Stimulated activated CD8-positive, alpha-beta memory T cell treated with anti-CD3 and anti-CD28 coated beads, Interleukin-12 subunit alpha, Interleukin-12 subunit beta, amount 100 ng/mL, for 4 hours (primary cell): ENCODE measurements around the gene OR6Q1.

ENCODE experiments used
- DNase-seq: peaks from one replicate; pipeline ENCODE4 v3.0.0-alpha.2; 2020; ENCODE audit warnings: low read depth

The OR6Q1 gene

GRCh38 chr11:58058276-58059006, 27.7 kb downstream of the OR6Q1 start:
- DNase-seq, result no peak

- no peak for DNase-seq
Observed at GRCh38 chr11:58059007-58059350, 28.2 kb downstream of the OR6Q1 start.

- DNase-seq, result no peak
Observed at GRCh38 chr11:58060535-58060934, 29.8 kb downstream of the OR6Q1 start.

GRCh38 chr11:58060939-58061672, 30.4 kb downstream of the OR6Q1 start:
- no peak for DNase-seq

- no peak for DNase-seq
Observed at GRCh38 chr11:58061813-58062212, 31.1 kb downstream of the OR6Q1 start.

- no peak for DNase-seq
Observed at GRCh38 chr11:58067685-58068084, 36.9 kb downstream of the OR6Q1 start.

GRCh38 chr11:58068655-58069054, 37.9 kb downstream of the OR6Q1 start:
- DNase-seq, result no peak

- DNase-seq, result no peak
Observed at GRCh38 chr11:58070585-58070984, 39.8 kb downstream of the OR6Q1 start.

- DNase-seq, result no peak
Observed at GRCh38 chr11:58075781-58076180, 45.0 kb downstream of the OR6Q1 start.
